Measurements from ENCODE around the gene C12orf76. TPM values are rescaled to one million over a fixed set of nuclear protein-coding genes. Genes with fewer than 3 reads are reported as not detected.
"Not testable (repeated sequence)": the region's sequence is repeated elsewhere in the genome, so short reads cannot be mapped to it uniquely, and the experiment has no call there.

Gene C12orf76
- total and polyA plus RNA-seq, 2 experiments from 2014 or later, result 14.3 to 14.5 TPM

DNA sequence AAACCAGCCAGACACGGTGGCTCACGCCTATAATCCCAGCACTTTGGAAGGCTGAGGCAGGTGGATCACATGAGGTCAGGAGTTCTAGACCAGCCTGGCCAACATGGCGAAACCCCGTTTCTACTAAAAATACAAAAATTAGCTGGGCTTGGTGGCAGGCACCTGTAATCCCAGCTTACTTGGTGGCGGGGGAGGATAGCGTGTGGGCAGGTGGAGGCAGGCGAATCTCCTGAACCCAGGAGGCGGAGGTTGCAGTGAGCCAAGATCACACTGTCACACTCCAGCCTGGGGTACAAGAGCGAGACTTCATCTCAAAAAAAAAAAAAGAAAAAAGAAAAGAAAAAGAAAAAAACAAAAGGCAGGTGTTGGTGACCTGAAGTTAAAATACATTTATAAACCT, 24.3 kb upstream of the C12orf76 start:
- H3K27me3 Mint-ChIP-seq (ENCODE audit: insufficient read depth, low read depth, poor library complexity); H3K36me3 Mint-ChIP-seq (ENCODE audit: low read depth); H3K79me2 ChIP-seq (replicated peaks; ENCODE audit: insufficient read depth); H3K4me1 Mint-ChIP-seq; H3K36me3 ChIP-seq (ENCODE audit: insufficient read depth); H3K4me1 ChIP-seq (ENCODE audit: insufficient read depth); H3F3A ChIP-seq (replicated peaks; ENCODE audit: low read depth); H3K9me3 Mint-ChIP-seq; H3K4me2 ChIP-seq; H3K9me2 ChIP-seq (ENCODE audit: insufficient read depth); H3K27me3 ChIP-seq (ENCODE audit: insufficient read depth); H3K4me3 ChIP-seq; H3K4me3 Mint-ChIP-seq; H4K20me1 ChIP-seq (replicated peaks; ENCODE audit: insufficient read depth); H3K27ac ChIP-seq (ENCODE audit: low read depth); H3K27ac Mint-ChIP-seq; ATAC-seq; DNase-seq (ENCODE audit: low spot score): not testable (repeated sequence)
- peak overlapping the region; percentile 97; the same call in 1 of the 2 replicates for H2AFZ ChIP-seq

- Histone ChIP-seq H3K9me2 (ENCODE audit: insufficient read depth) (0 out of 2 replicates have a peak, but pooled peaks cover 5% of the 10 kb centered on the region), H4K20me1 (replicated peaks; ENCODE audit: insufficient read depth) (no peaks in the 10 kb centered on the region), H3K4me1 (ENCODE audit: insufficient read depth) (no peaks in the 10 kb centered on the region; the same call in 1 of the 2 replicates), H3K27ac (ENCODE audit: low read depth) (no peak overlapping the region), H3K4me3 (no peak overlapping the region), H3K4me2 (no peak overlapping the region), H3K36me3 (ENCODE audit: insufficient read depth) (no peaks in the 10 kb centered on the region), H3F3A (replicated peaks; ENCODE audit: low read depth) (no peaks in the 10 kb centered on the region), H2AFZ (no peak overlapping the region), H3K27me3 (ENCODE audit: insufficient read depth) (no peaks in the 10 kb centered on the region), H3K79me2 (replicated peaks; ENCODE audit: insufficient read depth) (no peaks in the 10 kb centered on the region)
- Mint-ChIP-seq H3K9me3 (peaks cover 7% of the 10 kb centered on the region; the same call in 2 of the 3 replicates), H3K27ac (no peak overlapping the region), H3K4me3 (no peak overlapping the region), H3K36me3 (ENCODE audit: low read depth) (no peaks in the 10 kb centered on the region), H3K4me1 (peaks cover 3% of the 10 kb centered on the region; the same call in 1 of the 3 replicates), H3K27me3 (ENCODE audit: insufficient read depth, low read depth, poor library complexity) (peaks cover 8% of the 10 kb centered on the region)
- TF ChIP-seq EZH2 (IDR thresholded peaks at IDR 0.05; ENCODE audit: low read depth, unreplicated experiment) (no peak), JUNB (IDR thresholded peaks at IDR 0.05; ENCODE audit: unreplicated experiment) (no peak), EZH2phosphoT487 (IDR thresholded peaks at IDR 0.05; ENCODE audit: unreplicated experiment) (no peak), POLR2AphosphoS5 (IDR thresholded peaks at IDR 0.05; ENCODE audit: low read depth) (no peak), CREB1 (CRISPR knock-in tag; IDR thresholded peaks at IDR 0.05; ENCODE audit: low read depth) (no peak), STAT1 (IDR thresholded peaks at IDR 0.05; ENCODE audit: unreplicated experiment) (no peak), ZNF331 (CRISPR knock-in tag; IDR thresholded peaks at IDR 0.05; ENCODE audit: low read depth) (no peak)
- TF ChIP-seq, protein P1, sequence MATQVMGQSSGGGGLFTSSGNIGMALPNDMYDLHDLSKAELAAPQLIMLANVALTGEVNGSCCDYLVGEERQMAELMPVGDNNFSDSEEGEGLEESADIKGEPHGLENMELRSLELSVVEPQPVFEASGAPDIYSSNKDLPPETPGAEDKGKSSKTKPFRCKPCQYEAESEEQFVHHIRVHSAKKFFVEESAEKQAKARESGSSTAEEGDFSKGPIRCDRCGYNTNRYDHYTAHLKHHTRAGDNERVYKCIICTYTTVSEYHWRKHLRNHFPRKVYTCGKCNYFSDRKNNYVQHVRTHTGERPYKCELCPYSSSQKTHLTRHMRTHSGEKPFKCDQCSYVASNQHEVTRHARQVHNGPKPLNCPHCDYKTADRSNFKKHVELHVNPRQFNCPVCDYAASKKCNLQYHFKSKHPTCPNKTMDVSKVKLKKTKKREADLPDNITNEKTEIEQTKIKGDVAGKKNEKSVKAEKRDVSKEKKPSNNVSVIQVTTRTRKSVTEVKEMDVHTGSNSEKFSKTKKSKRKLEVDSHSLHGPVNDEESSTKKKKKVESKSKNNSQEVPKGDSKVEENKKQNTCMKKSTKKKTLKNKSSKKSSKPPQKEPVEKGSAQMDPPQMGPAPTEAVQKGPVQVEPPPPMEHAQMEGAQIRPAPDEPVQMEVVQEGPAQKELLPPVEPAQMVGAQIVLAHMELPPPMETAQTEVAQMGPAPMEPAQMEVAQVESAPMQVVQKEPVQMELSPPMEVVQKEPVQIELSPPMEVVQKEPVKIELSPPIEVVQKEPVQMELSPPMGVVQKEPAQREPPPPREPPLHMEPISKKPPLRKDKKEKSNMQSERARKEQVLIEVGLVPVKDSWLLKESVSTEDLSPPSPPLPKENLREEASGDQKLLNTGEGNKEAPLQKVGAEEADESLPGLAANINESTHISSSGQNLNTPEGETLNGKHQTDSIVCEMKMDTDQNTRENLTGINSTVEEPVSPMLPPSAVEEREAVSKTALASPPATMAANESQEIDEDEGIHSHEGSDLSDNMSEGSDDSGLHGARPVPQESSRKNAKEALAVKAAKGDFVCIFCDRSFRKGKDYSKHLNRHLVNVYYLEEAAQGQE (IDR thresholded peaks at IDR 0.05; ENCODE audit: unreplicated experiment), result no peak
- TF ChIP-seq, protein P2, sequence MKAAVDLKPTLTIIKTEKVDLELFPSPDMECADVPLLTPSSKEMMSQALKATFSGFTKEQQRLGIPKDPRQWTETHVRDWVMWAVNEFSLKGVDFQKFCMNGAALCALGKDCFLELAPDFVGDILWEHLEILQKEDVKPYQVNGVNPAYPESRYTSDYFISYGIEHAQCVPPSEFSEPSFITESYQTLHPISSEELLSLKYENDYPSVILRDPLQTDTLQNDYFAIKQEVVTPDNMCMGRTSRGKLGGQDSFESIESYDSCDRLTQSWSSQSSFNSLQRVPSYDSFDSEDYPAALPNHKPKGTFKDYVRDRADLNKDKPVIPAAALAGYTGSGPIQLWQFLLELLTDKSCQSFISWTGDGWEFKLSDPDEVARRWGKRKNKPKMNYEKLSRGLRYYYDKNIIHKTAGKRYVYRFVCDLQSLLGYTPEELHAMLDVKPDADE (IDR thresholded peaks at IDR 0.05), result no peak
- no peak for DNase-seq (ENCODE audit: low spot score)
- ATAC-seq, result no peak
These were observed 23.6 kb upstream of the C12orf76 start for GRCh38 chr12:110071967-110072366.

Data from GM23338 (cell line).